ENCODE results near the gene NTRK3. TPM values are rescaled to one million over a fixed set of nuclear protein-coding genes. Genes with fewer than 3 reads are reported as not detected.

Gene NTRK3
- total RNA-seq, 1 experiment from 2014 or later: not detected

GRCh38 chr15:88301311-88301710 is 44.8 kb upstream of the NTRK3 start:
- peaks cover 4% of the 10 kb centered on the region for H3K27me3 Mint-ChIP-seq (ENCODE audit: insufficient read depth, unreplicated experiment)
- H3K36me3 ChIP-seq (ENCODE audit: control insufficient read depth, insufficient read depth, low read length): no peaks in the 10 kb centered on the region
- no peaks in the 10 kb centered on the region for H3K27me3 ChIP-seq (replicated peaks; ENCODE audit: control insufficient read depth, insufficient read depth, low read length)
- H3K36me3 Mint-ChIP-seq (ENCODE audit: insufficient read depth, unreplicated experiment): no peaks in the 10 kb centered on the region
- H3K4me3 Mint-ChIP-seq (ENCODE audit: unreplicated experiment): no peak overlapping the region
- TF ChIP-seq, protein P1, sequence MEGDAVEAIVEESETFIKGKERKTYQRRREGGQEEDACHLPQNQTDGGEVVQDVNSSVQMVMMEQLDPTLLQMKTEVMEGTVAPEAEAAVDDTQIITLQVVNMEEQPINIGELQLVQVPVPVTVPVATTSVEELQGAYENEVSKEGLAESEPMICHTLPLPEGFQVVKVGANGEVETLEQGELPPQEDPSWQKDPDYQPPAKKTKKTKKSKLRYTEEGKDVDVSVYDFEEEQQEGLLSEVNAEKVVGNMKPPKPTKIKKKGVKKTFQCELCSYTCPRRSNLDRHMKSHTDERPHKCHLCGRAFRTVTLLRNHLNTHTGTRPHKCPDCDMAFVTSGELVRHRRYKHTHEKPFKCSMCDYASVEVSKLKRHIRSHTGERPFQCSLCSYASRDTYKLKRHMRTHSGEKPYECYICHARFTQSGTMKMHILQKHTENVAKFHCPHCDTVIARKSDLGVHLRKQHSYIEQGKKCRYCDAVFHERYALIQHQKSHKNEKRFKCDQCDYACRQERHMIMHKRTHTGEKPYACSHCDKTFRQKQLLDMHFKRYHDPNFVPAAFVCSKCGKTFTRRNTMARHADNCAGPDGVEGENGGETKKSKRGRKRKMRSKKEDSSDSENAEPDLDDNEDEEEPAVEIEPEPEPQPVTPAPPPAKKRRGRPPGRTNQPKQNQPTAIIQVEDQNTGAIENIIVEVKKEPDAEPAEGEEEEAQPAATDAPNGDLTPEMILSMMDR (IDR thresholded peaks at IDR 0.05; ENCODE audit: insufficient read depth in 1 of 2, low read depth in 1 of 2, low read length in 1 of 2, severe bottlenecking in 1 of 2, unreplicated experiment in 1 of 2): no peak
- no peak for DNase-seq
- no TSS peak for BruUV-seq (replicated peaks)
- H3K4me3 ChIP-seq (ENCODE audit: low read depth, low read length): no peak overlapping the region
- H3K4me1 Mint-ChIP-seq (ENCODE audit: low read depth, unreplicated experiment): no peaks in the 10 kb centered on the region
- no peak overlapping the region for H3K27ac Mint-ChIP-seq (ENCODE audit: unreplicated experiment)
- intact Hi-C loops (cut with micrococcal nuclease; ENCODE audit: unreplicated experiment): no loop called here
- no peaks in the 10 kb centered on the region for H3K4me1 ChIP-seq
- ChIA-PET POLR2A (no interaction called here), CTCF (no interaction called here)
- H3K9me3 ChIP-seq: no peaks in the 10 kb centered on the region
- no peaks in the 10 kb centered on the region for H3K9me3 Mint-ChIP-seq (ENCODE audit: unreplicated experiment)

GRCh38 chr15:88300861-88301260 is 44.3 kb upstream of the NTRK3 start:
- no peak for DNase-seq
- Mint-ChIP-seq H3K4me1 (ENCODE audit: low read depth, unreplicated experiment) (no peaks in the 10 kb centered on the region), H3K4me3 (ENCODE audit: unreplicated experiment) (no peak overlapping the region), H3K36me3 (ENCODE audit: insufficient read depth, unreplicated experiment) (no peaks in the 10 kb centered on the region), H3K9me3 (ENCODE audit: unreplicated experiment) (no peaks in the 10 kb centered on the region), H3K27me3 (ENCODE audit: insufficient read depth, unreplicated experiment) (peaks cover 5% of the 10 kb centered on the region), H3K27ac (ENCODE audit: unreplicated experiment) (no peak overlapping the region)
- TF ChIP-seq, protein P1 (IDR thresholded peaks at IDR 0.05; ENCODE audit: insufficient read depth in 1 of 2, low read depth in 1 of 2, low read length in 1 of 2, severe bottlenecking in 1 of 2, unreplicated experiment in 1 of 2): no peak
- no TSS peak for BruUV-seq (replicated peaks)
- intact Hi-C loops (cut with micrococcal nuclease; ENCODE audit: unreplicated experiment): no loop called here
- CTCF ChIA-PET: no interaction called here
- no peaks in the 10 kb centered on the region for H3K36me3 ChIP-seq (ENCODE audit: control insufficient read depth, insufficient read depth, low read length)
- POLR2A ChIA-PET: no interaction called here
- H3K27me3 ChIP-seq (replicated peaks; ENCODE audit: control insufficient read depth, insufficient read depth, low read length): no peaks in the 10 kb centered on the region
- no peaks in the 10 kb centered on the region for H3K4me1 ChIP-seq
- no peaks in the 10 kb centered on the region for H3K9me3 ChIP-seq
- H3K4me3 ChIP-seq (ENCODE audit: low read depth, low read length): no peak overlapping the region

DNA sequence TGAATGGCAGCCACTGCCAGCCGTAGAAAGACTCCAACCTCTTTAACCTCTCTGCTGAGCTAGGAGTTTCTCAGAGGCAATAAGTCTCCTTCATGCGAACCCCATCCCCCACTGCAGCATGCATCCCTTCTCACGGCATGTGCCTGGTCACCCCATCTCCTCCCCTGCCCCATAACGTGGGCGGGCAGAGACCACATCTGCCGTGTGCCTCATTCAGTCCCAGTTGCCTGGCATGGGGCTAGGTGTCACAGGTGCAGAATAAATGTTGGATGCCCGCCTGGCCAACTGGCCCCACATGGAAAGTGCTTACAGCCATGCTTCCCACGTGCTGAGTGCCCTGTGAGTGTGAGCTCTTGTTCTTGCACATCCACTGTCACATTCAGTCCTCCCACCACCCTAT is 43.5 kb upstream of the NTRK3 start:
- H3K4me3 Mint-ChIP-seq (ENCODE audit: unreplicated experiment): no peak overlapping the region
- no peaks in the 10 kb centered on the region for H3K4me1 ChIP-seq
- DNase-seq: no peak
- no peak overlapping the region for H3K4me3 ChIP-seq (ENCODE audit: low read depth, low read length)
- H3K9me3 Mint-ChIP-seq (ENCODE audit: unreplicated experiment): no peaks in the 10 kb centered on the region
- H3K36me3 Mint-ChIP-seq (ENCODE audit: insufficient read depth, unreplicated experiment): no peaks in the 10 kb centered on the region
- TF ChIP-seq, protein P1 (IDR thresholded peaks at IDR 0.05; ENCODE audit: insufficient read depth in 1 of 2, low read depth in 1 of 2, low read length in 1 of 2, severe bottlenecking in 1 of 2, unreplicated experiment in 1 of 2): no peak
- POLR2A ChIA-PET: no interaction called here
- no peak overlapping the region for H3K27ac Mint-ChIP-seq (ENCODE audit: unreplicated experiment)
- H3K9me3 ChIP-seq: no peaks in the 10 kb centered on the region
- H3K36me3 ChIP-seq (ENCODE audit: control insufficient read depth, insufficient read depth, low read length): no peaks in the 10 kb centered on the region
- no TSS peak for BruUV-seq (replicated peaks)
- CTCF ChIA-PET: no interaction called here
- no peaks in the 10 kb centered on the region for H3K4me1 Mint-ChIP-seq (ENCODE audit: low read depth, unreplicated experiment)
- no peaks in the 10 kb centered on the region for H3K27me3 ChIP-seq (replicated peaks; ENCODE audit: control insufficient read depth, insufficient read depth, low read length)
- intact Hi-C loops (cut with micrococcal nuclease; ENCODE audit: unreplicated experiment): no loop called here
- H3K27me3 Mint-ChIP-seq (ENCODE audit: insufficient read depth, unreplicated experiment): peaks cover 3% of the 10 kb centered on the region

Measured in Caco-2 (cell line).